Measurements from ENCODE around the gene SDC3. TPM values are rescaled to one million over a fixed set of nuclear protein-coding genes. Genes with fewer than 3 reads are reported as not detected.

Gene SDC3
- polyA plus RNA-seq, 1 donor, result 51.8 TPM

GRCh38 chr1:30890502-30891226, 17.9 kb downstream of the SDC3 start:
- peaks cover 40% of the 10 kb centered on the region for H3K4me1 ChIP-seq (ENCODE audit: control insufficient read depth, insufficient read depth, low read length)
- no CpG with 5 or more reads among the region's 10 CpGs for WGBS (ENCODE audit: insufficient coverage, low lambda C conversion rate)

GRCh38 chr1:30889511-30889910, 19.0 kb downstream of the SDC3 start:
- H3K4me1 ChIP-seq (ENCODE audit: control insufficient read depth, insufficient read depth, low read length), result peaks cover 40% of the 10 kb centered on the region
- no CpG with 5 or more reads among the region's 5 CpGs for WGBS (ENCODE audit: insufficient coverage, low lambda C conversion rate)

More at GRCh38 chr1:30890502-30891226, 17.9 kb downstream of the SDC3 start:
- Histone ChIP-seq H3K4me3 (ENCODE audit: low read length) (no peak overlapping the region), H3K27ac (ENCODE audit: low read length) (peak overlapping the region; percentile 92), H3K9me3 (ENCODE audit: control insufficient read depth, low read depth, low read length) (no peaks in the 10 kb centered on the region), H3K36me3 (ENCODE audit: control insufficient read depth, insufficient read depth, low read length) (no peaks in the 10 kb centered on the region), H3K27me3 (ENCODE audit: control insufficient read depth, insufficient read depth, low read length) (no peaks in the 10 kb centered on the region)
- DNase-seq, result peak; percentile 90 to 96

GRCh38 chr1:30888975-30889374, 19.6 kb downstream of the SDC3 start:
- Histone ChIP-seq H3K27me3 (ENCODE audit: control insufficient read depth, insufficient read depth, low read length) (no peaks in the 10 kb centered on the region), H3K27ac (ENCODE audit: low read length) (peak overlapping the region; percentile 74), H3K9me3 (ENCODE audit: control insufficient read depth, low read depth, low read length) (no peaks in the 10 kb centered on the region), H3K4me1 (ENCODE audit: control insufficient read depth, insufficient read depth, low read length) (peaks cover 40% of the 10 kb centered on the region), H3K36me3 (ENCODE audit: control insufficient read depth, insufficient read depth, low read length) (no peaks in the 10 kb centered on the region), H3K4me3 (ENCODE audit: low read length) (no peak overlapping the region)
- WGBS (ENCODE audit: insufficient coverage, low lambda C conversion rate), result no CpG with 5 or more reads among the region's 3 CpGs
- no peak for DNase-seq

More at GRCh38 chr1:30889511-30889910, 19.0 kb downstream of the SDC3 start:
- H3K27me3 ChIP-seq (ENCODE audit: control insufficient read depth, insufficient read depth, low read length), result no peaks in the 10 kb centered on the region
- H3K9me3 ChIP-seq (ENCODE audit: control insufficient read depth, low read depth, low read length), result no peaks in the 10 kb centered on the region
- no peaks in the 10 kb centered on the region for H3K36me3 ChIP-seq (ENCODE audit: control insufficient read depth, insufficient read depth, low read length)
- no peak for DNase-seq
- H3K4me3 ChIP-seq (ENCODE audit: low read length), result no peak overlapping the region
- peak overlapping the region; percentile 74 for H3K27ac ChIP-seq (ENCODE audit: low read length)

- Histone ChIP-seq H3K4me1 (ENCODE audit: control insufficient read depth, insufficient read depth, low read length) (peaks cover 36% of the 10 kb centered on the region), H3K27ac (ENCODE audit: low read length) (peak overlapping the region; percentile 74), H3K27me3 (ENCODE audit: control insufficient read depth, insufficient read depth, low read length) (no peaks in the 10 kb centered on the region), H3K36me3 (ENCODE audit: control insufficient read depth, insufficient read depth, low read length) (no peaks in the 10 kb centered on the region), H3K9me3 (ENCODE audit: control insufficient read depth, low read depth, low read length) (no peaks in the 10 kb centered on the region), H3K4me3 (ENCODE audit: low read length) (no peak overlapping the region)
- no CpG with 5 or more reads among the region's 8 CpGs for WGBS (ENCODE audit: insufficient coverage, low lambda C conversion rate)
- DNase-seq, result peak; percentile 57
Observed at GRCh38 chr1:30888391-30888790, 20.2 kb downstream of the SDC3 start.

- no peaks in the 10 kb centered on the region for H3K27me3 ChIP-seq (ENCODE audit: control insufficient read depth, insufficient read depth, low read length)
- peaks cover 30% of the 10 kb centered on the region for H3K4me1 ChIP-seq (ENCODE audit: control insufficient read depth, insufficient read depth, low read length)
- no peaks in the 10 kb centered on the region for H3K9me3 ChIP-seq (ENCODE audit: control insufficient read depth, low read depth, low read length)
- peak overlapping the region; percentile 74 for H3K27ac ChIP-seq (ENCODE audit: low read length)
- no CpG with 5 or more reads among the region's 10 CpGs for WGBS (ENCODE audit: insufficient coverage, low lambda C conversion rate)
- DNase-seq, result no peak
- H3K4me3 ChIP-seq (ENCODE audit: low read length), result no peak overlapping the region
- H3K36me3 ChIP-seq (ENCODE audit: control insufficient read depth, insufficient read depth, low read length), result no peaks in the 10 kb centered on the region
Observed at GRCh38 chr1:30887485-30888315, 20.9 kb downstream of the SDC3 start.

GRCh38 chr1:30886710-30887428, 21.7 kb downstream of the SDC3 start:
- Histone ChIP-seq H3K27ac (ENCODE audit: low read length) (no peak overlapping the region), H3K4me3 (ENCODE audit: low read length) (no peak overlapping the region), H3K9me3 (ENCODE audit: control insufficient read depth, low read depth, low read length) (no peaks in the 10 kb centered on the region), H3K4me1 (ENCODE audit: control insufficient read depth, insufficient read depth, low read length) (peaks cover 22% of the 10 kb centered on the region), H3K36me3 (ENCODE audit: control insufficient read depth, insufficient read depth, low read length) (no peaks in the 10 kb centered on the region), H3K27me3 (ENCODE audit: control insufficient read depth, insufficient read depth, low read length) (no peaks in the 10 kb centered on the region)
- WGBS (ENCODE audit: insufficient coverage, low lambda C conversion rate), result no CpG with 5 or more reads among the region's 12 CpGs
- no peak for DNase-seq

GRCh38 chr1:30885570-30886522, 22.7 kb downstream of the SDC3 start:
- Histone ChIP-seq H3K4me1 (ENCODE audit: control insufficient read depth, insufficient read depth, low read length) (peaks cover 12% of the 10 kb centered on the region), H3K36me3 (ENCODE audit: control insufficient read depth, insufficient read depth, low read length) (no peaks in the 10 kb centered on the region), H3K27ac (ENCODE audit: low read length) (no peak overlapping the region), H3K9me3 (ENCODE audit: control insufficient read depth, low read depth, low read length) (no peaks in the 10 kb centered on the region), H3K4me3 (ENCODE audit: low read length) (no peak overlapping the region), H3K27me3 (ENCODE audit: control insufficient read depth, insufficient read depth, low read length) (no peaks in the 10 kb centered on the region)
- WGBS (ENCODE audit: insufficient coverage, low lambda C conversion rate), result 100% methylated on average over 2 of the region's 17 CpGs
- no peak for DNase-seq

GRCh38 chr1:30884723-30885122, 23.8 kb downstream of the SDC3 start:
- Histone ChIP-seq H3K36me3 (ENCODE audit: control insufficient read depth, insufficient read depth, low read length) (no peaks in the 10 kb centered on the region), H3K9me3 (ENCODE audit: control insufficient read depth, low read depth, low read length) (no peaks in the 10 kb centered on the region), H3K4me3 (ENCODE audit: low read length) (no peak overlapping the region), H3K27ac (ENCODE audit: low read length) (no peak overlapping the region), H3K27me3 (ENCODE audit: control insufficient read depth, insufficient read depth, low read length) (no peaks in the 10 kb centered on the region), H3K4me1 (ENCODE audit: control insufficient read depth, insufficient read depth, low read length) (peaks cover 8% of the 10 kb centered on the region)
- WGBS (ENCODE audit: insufficient coverage, low lambda C conversion rate), result 96% methylated on average over 3 of the region's 5 CpGs
- DNase-seq, result no peak

- no CpG with 5 or more reads among the region's 18 CpGs for WGBS (ENCODE audit: insufficient coverage, low lambda C conversion rate)
- Histone ChIP-seq H3K36me3 (ENCODE audit: control insufficient read depth, insufficient read depth, low read length) (no peaks in the 10 kb centered on the region), H3K27ac (ENCODE audit: low read length) (no peak overlapping the region), H3K9me3 (ENCODE audit: control insufficient read depth, low read depth, low read length) (no peaks in the 10 kb centered on the region), H3K4me3 (ENCODE audit: low read length) (no peak overlapping the region), H3K27me3 (ENCODE audit: control insufficient read depth, insufficient read depth, low read length) (no peaks in the 10 kb centered on the region), H3K4me1 (ENCODE audit: control insufficient read depth, insufficient read depth, low read length) (peaks cover 6% of the 10 kb centered on the region)
- DNase-seq, result no peak
Observed at GRCh38 chr1:30883389-30884172, 25.0 kb downstream of the SDC3 start.
